OCI-LY7 (cell line): Measurements from ENCODE around the gene GRWD1. TPM values are rescaled to one million over a fixed set of nuclear protein-coding genes. Genes with fewer than 3 reads are reported as not detected.

ENCODE experiments used
- BruUV-seq: library from RNA; stranded (reverse); fragments of 400-500 nt; replicated peaks from 2 replicates; lab custom pipeline; 2021; lab: Mats Ljungman, UMichigan
- CTCF ChIA-PET: fragments of 300-600 bp; sonication (Branson Sonifier 250); formaldehyde crosslinking; loops from one replicate; lab custom pipeline; 2022; ENCODE audit warnings: antibody characterized with exemption; ENCODE audit not compliant: unreplicated experiment; lab: Charles Lee
- POLR2A ChIA-PET: fragments of 300-600 bp; sonication (Branson Sonifier 250); formaldehyde crosslinking; loops from one replicate; lab custom pipeline; 2022; ENCODE audit warnings: antibody characterized with exemption; lab: Charles Lee
- DNase-seq: peaks from one replicate; pipeline ENCODE4 v3.0.0-alpha.2; 2015; ENCODE audit warnings: low spot score
- H2AFZ ChIP-seq: fragments of 200-600 bp; sonication (generic), shearing (Covaris generic); 2 replicates; pipeline ENCODE4 v1.6.1; 2014; ENCODE audit warnings: mild to moderate bottlenecking, antibody characterized with exemption, low read length, moderate library complexity
- H3K27ac ChIP-seq: fragments of 200-600 bp; sonication (generic); 2 replicates; pipeline ENCODE4 v1.5.1; 2014; ENCODE audit warnings: mixed run types, low read depth, mild to moderate bottlenecking, moderate library complexity, low read length, inconsistent platforms; ENCODE audit not compliant: poor library complexity, severe bottlenecking
- H3K36me3 ChIP-seq: fragments of 200-600 bp; sonication (generic); 2 replicates; pipeline ENCODE4 v1.6.1; 2014; ENCODE audit warnings: mild to moderate bottlenecking, antibody characterized with exemption, low read length, moderate library complexity, mixed read lengths; ENCODE audit not compliant: insufficient read depth
- H3K4me1 ChIP-seq: fragments of 200-600 bp; sonication (generic); 2 replicates; pipeline ENCODE4 v1.5.1; 2014; ENCODE audit warnings: mild to moderate bottlenecking, low read length; ENCODE audit not compliant: insufficient read depth, poor library complexity, severe bottlenecking
- H3K4me2 ChIP-seq: fragments of 200-600 bp; sonication (generic); 2 replicates; pipeline ENCODE4 v1.6.1; 2014; ENCODE audit warnings: mild to moderate bottlenecking, low read length
- H3K4me3 ChIP-seq: fragments of 200-600 bp; sonication (generic); 2 replicates; pipeline ENCODE4 v1.5.1; 2014; ENCODE audit warnings: mild to moderate bottlenecking, low read depth, low read length; ENCODE audit not compliant: poor library complexity, severe bottlenecking
- H3K79me2 ChIP-seq: fragments of 200-600 bp; sonication (generic); 2 replicates; pipeline ENCODE4 v1.6.1; 2016; ENCODE audit warnings: low read depth, mild to moderate bottlenecking, low read length, moderate library complexity, mixed read lengths; ENCODE audit not compliant: insufficient read depth
- H3K9me2 ChIP-seq: fragments of 200-600 bp; sonication (generic); 2 replicates; pipeline ENCODE4 v1.6.1; 2016; ENCODE audit warnings: mild to moderate bottlenecking, low read length, mixed read lengths; ENCODE audit not compliant: insufficient read depth
- H3K9me3 ChIP-seq: fragments of 200-600 bp; sonication (generic); 2 replicates; pipeline ENCODE4 v1.6.1; 2014; ENCODE audit warnings: mild to moderate bottlenecking, mixed run types, low read length, mixed read lengths
- H4K20me1 ChIP-seq: fragments of 200-600 bp; sonication (generic); 2 replicates; pipeline ENCODE4 v1.6.1; 2014; ENCODE audit warnings: mild to moderate bottlenecking, antibody characterized with exemption, low read length, moderate library complexity, mixed read lengths; ENCODE audit not compliant: insufficient read depth
- CTCF ChIP-seq: fragments of 200-600 bp; sonication (generic); conservative IDR thresholded peaks from 2 replicates; pipeline ENCODE4 v1.5.1; 2014; ENCODE audit warnings: mild to moderate bottlenecking, antibody characterized with exemption, low read length, moderate library complexity, mixed read lengths
- EZH2phosphoT487 ChIP-seq: fragments of 200-600 bp; sonication (generic); IDR thresholded peaks from 2 replicates; pipeline ENCODE4 v1.6.1; 2018; ENCODE audit warnings: low read depth, borderline replicate concordance, mild to moderate bottlenecking, mixed run types, antibody characterized with exemption, low read length, moderate library complexity, mixed read lengths
- intact Hi-C: fragments of 100-400 bp; cut with micrococcal nuclease; formaldehyde crosslinking; loops from one replicate; pipeline ENCODE4 v1.10.0; 2022; ENCODE audit not compliant: unreplicated experiment
- total RNA-seq, 2 experiments: library from RNA; depleted of rRNA in 1 of 2; stranded (reverse); fragments of >200 nt in 1 of 2; shearing (Covaris generic) in 1 of 2; gene quantifications; 2 replicates each; pipeline ENCODE4 v1.2.3, GENCODE V29; 2014 to 2022

GRWD1 gene
- total RNA-seq, 2 experiments from 2014 or later, result 32.1 to 35.8 TPM

- H3K9me3 ChIP-seq, result no peaks in the 10 kb centered on the region
- intact Hi-C loops, result no loop called here
Measured at GRCh38 chr19:48480183-48480557, 34.4 kb downstream of the GRWD1 start.

GRCh38 chr19:48480558-48481500, 35.0 kb downstream of the GRWD1 start:
- H3K4me2 ChIP-seq, result no peak overlapping the region
- no peak overlapping the region for H3K27ac ChIP-seq
- ChIA-PET CTCF (no interaction called here), POLR2A (no interaction called here)
- H3K4me1 ChIP-seq, result no peaks in the 10 kb centered on the region
- peaks cover 32% of the 10 kb centered on the region for H3K36me3 ChIP-seq
- no peak overlapping the region for H2AFZ ChIP-seq
- H3K9me3 ChIP-seq, result no peaks in the 10 kb centered on the region
- H3K4me3 ChIP-seq, result no peak overlapping the region
- TF ChIP-seq EZH2phosphoT487 (no peak), CTCF (no peak)
- intact Hi-C loops, result no loop called here
- no peaks in the 10 kb centered on the region for H3K9me2 ChIP-seq
- H3K79me2 ChIP-seq, result no peaks in the 10 kb centered on the region
- no peaks in the 10 kb centered on the region for H4K20me1 ChIP-seq
- BruUV-seq, result no TSS peak
- no peak for DNase-seq

More at GRCh38 chr19:48480183-48480557, 34.4 kb downstream of the GRWD1 start:
- Histone ChIP-seq H3K4me3 (no peak overlapping the region), H3K9me2 (no peaks in the 10 kb centered on the region), H3K36me3 (peaks cover 39% of the 10 kb centered on the region), H2AFZ (no peak overlapping the region), H3K4me1 (no peaks in the 10 kb centered on the region), H3K4me2 (no peak overlapping the region), H3K27ac (no peak overlapping the region), H3K79me2 (no peaks in the 10 kb centered on the region), H4K20me1 (no peaks in the 10 kb centered on the region)
- no peak for TF ChIP-seq CTCF
- TF ChIP-seq EZH2phosphoT487, result no peak
- POLR2A ChIA-PET, result interaction anchor here (1.0 kb wide), 1 partner anchor 127 kb away, joined by 4 read pairs; no protein-coding TSS in a partner anchor
- CTCF ChIA-PET, result no interaction called here
- no peak for DNase-seq
- no TSS peak for BruUV-seq
